Heart left ventricle (tissue), 13 donors: ENCODE measurements around the gene RNPS1.

Experiments
- POLR2A ChIP-seq, 2 donors: fragments of 450-650 bp; IDR thresholded peaks; one replicate each; pipeline ENCODE4 v1.6.1; 2017; ENCODE audit warnings: antibody characterized with exemption in 2 of 2, mild to moderate bottlenecking in 2 of 2, moderate library complexity in 2 of 2
- TF ChIP-seq, protein P1 (sequence below), 12 donors: fragments of 200-600 bp; sonication (generic) in 4 of 12; IDR thresholded peaks; one replicate each; pipeline versions ENCODE4 v1.5.0 to v1.8.0; 2018 to 2022; ENCODE audit warnings: antibody characterized with exemption in 12 of 12, mild to moderate bottlenecking in 5 of 12
- donor health status: ischemic (EF 13 %, LVEDD 7.1; RV severe dilation, severe dysfunction).
- donor health status: DM: no; HTN: yes; CAD: no.
- donor health status: DM: no; HTN: no; CAD: no.
- donor health status: ischemic (EF 25% LVEDD 6.9; RV normal size, moderate dysfunction).
- donor health status: ischemic (EF 25% LVEDD 5.7; RV mildly dilated, moderate dysfunction).
- donor health status: ischemic (EF 35%, LVEDD 5.7; RV mildly dilated, moderate dysfunction).
- donor health status: nonischemic (EF 11% LVEDD 7.7; RV severe dilation, severe dysfunction).
- donor health status: DM: yes; HTN: yes; CAD: no.
- donor health status: PGD.
- donor health status: ischemic (EF 29% LVEDD 5.4; RV normal size, mild dysfunction).
- donor health status: nonischemic (EF 23%, LVEDD 6.1; RV moderate dilation, normal function).

DNA sequence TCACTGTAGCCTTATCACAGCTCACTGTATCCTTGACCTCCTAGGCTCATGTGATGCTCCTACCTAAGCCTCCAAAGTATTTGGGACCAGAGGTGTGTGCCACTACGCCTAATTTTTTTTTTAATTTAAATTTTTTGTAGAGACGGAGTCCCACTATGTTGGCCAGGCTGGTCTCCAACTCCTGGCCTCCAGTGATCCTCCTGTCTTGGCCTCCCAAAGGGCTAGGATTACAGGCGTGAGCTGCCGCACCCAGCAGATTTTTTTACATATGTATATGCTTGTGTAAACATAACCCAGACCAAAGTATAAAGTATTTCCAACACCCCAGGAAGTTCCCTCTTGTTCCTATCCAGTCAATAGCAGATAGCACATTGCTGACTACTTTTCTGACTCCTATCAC is 51.6 kb downstream of the RNPS1 start:
- TF ChIP-seq, protein P1, sequence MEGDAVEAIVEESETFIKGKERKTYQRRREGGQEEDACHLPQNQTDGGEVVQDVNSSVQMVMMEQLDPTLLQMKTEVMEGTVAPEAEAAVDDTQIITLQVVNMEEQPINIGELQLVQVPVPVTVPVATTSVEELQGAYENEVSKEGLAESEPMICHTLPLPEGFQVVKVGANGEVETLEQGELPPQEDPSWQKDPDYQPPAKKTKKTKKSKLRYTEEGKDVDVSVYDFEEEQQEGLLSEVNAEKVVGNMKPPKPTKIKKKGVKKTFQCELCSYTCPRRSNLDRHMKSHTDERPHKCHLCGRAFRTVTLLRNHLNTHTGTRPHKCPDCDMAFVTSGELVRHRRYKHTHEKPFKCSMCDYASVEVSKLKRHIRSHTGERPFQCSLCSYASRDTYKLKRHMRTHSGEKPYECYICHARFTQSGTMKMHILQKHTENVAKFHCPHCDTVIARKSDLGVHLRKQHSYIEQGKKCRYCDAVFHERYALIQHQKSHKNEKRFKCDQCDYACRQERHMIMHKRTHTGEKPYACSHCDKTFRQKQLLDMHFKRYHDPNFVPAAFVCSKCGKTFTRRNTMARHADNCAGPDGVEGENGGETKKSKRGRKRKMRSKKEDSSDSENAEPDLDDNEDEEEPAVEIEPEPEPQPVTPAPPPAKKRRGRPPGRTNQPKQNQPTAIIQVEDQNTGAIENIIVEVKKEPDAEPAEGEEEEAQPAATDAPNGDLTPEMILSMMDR (IDR thresholded peaks at IDR 0.05), result no peak
- no peak for TF ChIP-seq POLR2A (IDR thresholded peaks at IDR 0.05)
